RCC 7860 (cell line): Measurements from ENCODE around the gene ZMYM2.
A peak's percentile ranks its signal among the peaks of the same experiment; 100 is the strongest.
"Not testable (repeated sequence)": the region's sequence is repeated elsewhere in the genome, so short reads cannot be mapped to it uniquely, and the experiment has no call there.

ENCODE experiments used
- DNase-seq: peaks from one replicate; pipeline ENCODE4 v3.0.0-alpha.2; 2015; ENCODE audit warnings: low spot score
- FAIRE-seq: peaks from 2 replicates; lab custom pipeline; 2012; peaks lifted over from hg19 to GRCh38; lab: Jason Lieb, UNC

ZMYM2 gene

GRCh38 chr13:19981685-19982238 lies 23.2 kb downstream of the ZMYM2 start:
- DNase-seq (no peak), FAIRE-seq (no peak)

GRCh38 chr13:19982447-19983043 lies 24.0 kb downstream of the ZMYM2 start:
- FAIRE-seq: no peak
- no peak for DNase-seq

- no peak for DNase-seq
- FAIRE-seq: peak; percentile 5
These were observed 26.1 kb downstream of the ZMYM2 start for GRCh38 chr13:19984430-19985218.

- DNase-seq: no peak
- no peak for FAIRE-seq
These were observed 26.7 kb downstream of the ZMYM2 start for GRCh38 chr13:19985219-19985556.

GRCh38 chr13:19991531-19991930 lies 33.0 kb downstream of the ZMYM2 start:
- FAIRE-seq: no peak
- DNase-seq: no peak

GRCh38 chr13:19993024-19993423 lies 34.5 kb downstream of the ZMYM2 start:
- no peak for FAIRE-seq
- DNase-seq: no peak

GRCh38 chr13:19998960-19999359 lies 40.4 kb downstream of the ZMYM2 start:
- no peak for DNase-seq
- FAIRE-seq: no peak

GRCh38 chr13:20000062-20000552 lies 41.6 kb downstream of the ZMYM2 start:
- DNase-seq (no peak), FAIRE-seq (no peak)

GRCh38 chr13:20001366-20002190 lies 43.1 kb downstream of the ZMYM2 start:
- DNase-seq (no peak), FAIRE-seq (no peak)

GRCh38 chr13:20002787-20003186 lies 44.3 kb downstream of the ZMYM2 start:
- FAIRE-seq (no peak), DNase-seq (no peak)

GRCh38 chr13:20006206-20006605 lies 47.7 kb downstream of the ZMYM2 start:
- no peak for FAIRE-seq

GRCh38 chr13:20015763-20016162 lies 57.2 kb downstream of the ZMYM2 start:
- FAIRE-seq (no peak), DNase-seq (no peak)

More at GRCh38 chr13:20006206-20006605, 47.7 kb downstream of the ZMYM2 start:
- DNase-seq: no peak

GRCh38 chr13:20016649-20017364 lies 58.3 kb downstream of the ZMYM2 start:
- FAIRE-seq (no peak), DNase-seq (no peak)

- no peak for DNase-seq
- FAIRE-seq: no peak
These were observed 58.8 kb downstream of the ZMYM2 start for GRCh38 chr13:20017365-20017711.

- FAIRE-seq (no peak), DNase-seq (no peak)
These were observed 60.5 kb downstream of the ZMYM2 start for GRCh38 chr13:20019043-20019442.

GRCh38 chr13:20024702-20025101 lies 66.2 kb downstream of the ZMYM2 start:
- FAIRE-seq (no peak), DNase-seq (no peak)

- FAIRE-seq: no peak
- no peak for DNase-seq
These were observed 70.4 kb downstream of the ZMYM2 start for GRCh38 chr13:20028953-20029352.

- DNase-seq (no peak), FAIRE-seq (no peak)
These were observed 75.0 kb downstream of the ZMYM2 start for GRCh38 chr13:20033486-20033885.

- FAIRE-seq: no peak
- no peak for DNase-seq
These were observed 76.6 kb downstream of the ZMYM2 start for GRCh38 chr13:20035130-20035529.

GRCh38 chr13:20037908-20038307 lies 79.4 kb downstream of the ZMYM2 start:
- DNase-seq (no peak), FAIRE-seq (no peak)

- not testable (repeated sequence) for FAIRE-seq, DNase-seq
These were observed 84.1 kb downstream of the ZMYM2 start for GRCh38 chr13:20042603-20043002.
